SH-SY5Y (cell line): ENCODE data around the gene PYGB.

Experiments
- GATA2 ChIP-seq: IDR thresholded peaks from 2 replicates; pipeline ENCODE4 v1.6.1; 2011; ENCODE audit warnings: mild to moderate bottlenecking, low read depth, low read length
- GATA3 ChIP-seq: IDR thresholded peaks from 2 replicates; pipeline ENCODE4 v1.6.1; 2011; ENCODE audit warnings: low read depth, mild to moderate bottlenecking, low read length, moderate library complexity

GRCh38 chr20:25317351-25318075, 69.6 kb downstream of the PYGB start:
- no peak for TF ChIP-seq GATA3
- no peak for TF ChIP-seq GATA2
